ENCODE data around the gene GBE1. TPM values are rescaled to one million over a fixed set of nuclear protein-coding genes. Genes with fewer than 3 reads are reported as not detected.

GBE1 gene
- total RNA-seq, 1 donor from 2014 or later, result 29.2 TPM

DNA sequence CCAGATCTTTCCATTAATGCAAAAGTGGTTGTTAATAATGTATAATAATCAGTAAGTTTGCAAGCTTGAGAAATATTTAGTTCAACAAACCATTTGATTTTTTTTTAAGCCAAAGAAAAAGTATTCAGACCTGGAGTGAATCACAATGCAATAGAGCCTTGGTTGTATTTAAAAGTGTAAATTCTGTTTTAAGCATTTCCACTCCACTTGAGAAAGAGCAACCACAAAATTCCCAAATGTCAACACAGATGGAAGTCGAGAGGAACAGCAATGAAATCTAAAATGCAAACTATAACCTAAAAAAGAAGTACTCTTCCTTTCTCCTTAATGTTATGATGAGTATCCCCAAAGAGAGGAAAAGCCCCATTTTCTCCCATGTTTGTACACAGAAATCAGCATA is 20.2 kb downstream of the GBE1 start:
- no peak for DNase-seq
- H3K9me3 ChIP-seq, result no peaks in the 10 kb centered on the region

DNA sequence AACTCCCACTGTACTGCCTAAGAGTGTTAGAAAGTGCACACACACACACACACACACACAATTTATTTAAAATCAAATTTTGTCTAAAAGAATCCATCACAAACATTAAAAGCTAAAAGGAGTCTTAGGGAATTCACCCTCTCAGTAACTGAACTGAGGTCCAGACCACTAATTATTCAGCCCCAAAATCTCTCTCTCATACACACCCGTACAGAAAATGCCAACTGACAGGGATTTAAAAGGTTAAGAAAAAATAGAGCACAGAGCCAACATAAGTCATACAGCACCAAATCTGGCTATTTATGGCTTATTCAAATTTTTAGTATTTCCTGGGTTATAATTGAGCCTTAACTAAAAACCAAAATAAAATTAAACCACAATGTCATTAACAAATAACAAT is 20.7 kb downstream of the GBE1 start:
- DNase-seq (no peak), ATAC-seq (no peak)
- no peak for TF ChIP-seq CTCF (IDR thresholded peaks at IDR 0.05)
- Histone ChIP-seq H3K27me3 (no peaks in the 10 kb centered on the region), H3K27ac (no peak overlapping the region), H3K4me3 (no peak overlapping the region), H3K4me1 (peaks cover 16% of the 10 kb centered on the region), H3K9me3 (no peaks in the 10 kb centered on the region), H3K36me3 (no peaks in the 10 kb centered on the region)
- intact Hi-C loops (cut with DNase I), result no loop called here

More for the DNA sequence above, 20.2 kb downstream of the GBE1 start:
- TF ChIP-seq CTCF (IDR thresholded peaks at IDR 0.05), result no peak
- H3K4me1 ChIP-seq, result peaks cover 16% of the 10 kb centered on the region
- no peak overlapping the region for H3K4me3 ChIP-seq
- no peaks in the 10 kb centered on the region for H3K27me3 ChIP-seq
- no peaks in the 10 kb centered on the region for H3K36me3 ChIP-seq
- H3K27ac ChIP-seq, result no peak overlapping the region
- ATAC-seq, result no peak
- intact Hi-C loops (cut with DNase I), result no loop called here

- ATAC-seq (no peak), DNase-seq (no peak)
- TF ChIP-seq CTCF (IDR thresholded peaks at IDR 0.05), result no peak
- Histone ChIP-seq H3K36me3 (no peaks in the 10 kb centered on the region), H3K27ac (no peak overlapping the region), H3K9me3 (no peaks in the 10 kb centered on the region), H3K27me3 (no peaks in the 10 kb centered on the region), H3K4me3 (no peak overlapping the region), H3K4me1 (no peaks in the 10 kb centered on the region)
- intact Hi-C loops (cut with DNase I), result no loop called here
These were observed 26.1 kb downstream of the GBE1 start for GRCh38 chr3:81735334-81735733.

GRCh38 chr3:81734742-81735141 is 26.7 kb downstream of the GBE1 start:
- H3K36me3 ChIP-seq, result no peaks in the 10 kb centered on the region
- H3K4me1 ChIP-seq, result no peaks in the 10 kb centered on the region
- DNase-seq (no peak), ATAC-seq (no peak)
- H3K27ac ChIP-seq, result no peak overlapping the region
- intact Hi-C loops (cut with DNase I), result no loop called here
- no peak for TF ChIP-seq CTCF (IDR thresholded peaks at IDR 0.05)
- H3K4me3 ChIP-seq, result no peak overlapping the region
- no peaks in the 10 kb centered on the region for H3K9me3 ChIP-seq
- H3K27me3 ChIP-seq, result no peaks in the 10 kb centered on the region

DNA sequence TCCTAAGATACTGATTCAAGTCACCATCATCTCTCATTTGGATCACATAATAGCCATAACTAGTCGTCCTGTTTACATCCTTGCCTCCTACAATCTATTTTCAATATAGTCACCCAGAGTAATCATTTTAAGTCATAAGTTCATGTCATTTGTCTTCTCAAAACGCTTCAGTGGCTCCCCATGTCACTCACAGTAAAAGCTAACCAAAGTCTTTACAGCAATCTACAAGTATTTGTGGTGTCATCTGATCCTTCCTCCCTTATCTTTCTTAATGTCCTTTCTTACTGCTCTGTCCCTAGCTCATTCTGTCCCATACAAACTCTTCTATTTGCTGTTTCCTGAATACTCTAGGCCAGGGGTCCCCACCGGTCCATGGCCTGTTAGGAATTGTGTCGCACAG is 28.8 kb downstream of the GBE1 start:
- H3K27me3 ChIP-seq, result no peaks in the 10 kb centered on the region
- H3K27ac ChIP-seq, result no peak overlapping the region
- H3K9me3 ChIP-seq, result no peaks in the 10 kb centered on the region
- H3K36me3 ChIP-seq, result no peaks in the 10 kb centered on the region
- ATAC-seq (no peak), DNase-seq (no peak)
- intact Hi-C loops (cut with DNase I), result no loop called here
- no peaks in the 10 kb centered on the region for H3K4me1 ChIP-seq
- no peak overlapping the region for H3K4me3 ChIP-seq
- no peak for TF ChIP-seq CTCF (IDR thresholded peaks at IDR 0.05)
